Inferior parietal cortex (tissue), 1 donor: ENCODE results near the gene CNOT9.

Source experiments
- DNase-seq: peaks from one replicate; pipeline ENCODE4 v3.0.0-alpha.2; 2016; ENCODE audit errors: extremely low spot score

Gene CNOT9

DNA sequence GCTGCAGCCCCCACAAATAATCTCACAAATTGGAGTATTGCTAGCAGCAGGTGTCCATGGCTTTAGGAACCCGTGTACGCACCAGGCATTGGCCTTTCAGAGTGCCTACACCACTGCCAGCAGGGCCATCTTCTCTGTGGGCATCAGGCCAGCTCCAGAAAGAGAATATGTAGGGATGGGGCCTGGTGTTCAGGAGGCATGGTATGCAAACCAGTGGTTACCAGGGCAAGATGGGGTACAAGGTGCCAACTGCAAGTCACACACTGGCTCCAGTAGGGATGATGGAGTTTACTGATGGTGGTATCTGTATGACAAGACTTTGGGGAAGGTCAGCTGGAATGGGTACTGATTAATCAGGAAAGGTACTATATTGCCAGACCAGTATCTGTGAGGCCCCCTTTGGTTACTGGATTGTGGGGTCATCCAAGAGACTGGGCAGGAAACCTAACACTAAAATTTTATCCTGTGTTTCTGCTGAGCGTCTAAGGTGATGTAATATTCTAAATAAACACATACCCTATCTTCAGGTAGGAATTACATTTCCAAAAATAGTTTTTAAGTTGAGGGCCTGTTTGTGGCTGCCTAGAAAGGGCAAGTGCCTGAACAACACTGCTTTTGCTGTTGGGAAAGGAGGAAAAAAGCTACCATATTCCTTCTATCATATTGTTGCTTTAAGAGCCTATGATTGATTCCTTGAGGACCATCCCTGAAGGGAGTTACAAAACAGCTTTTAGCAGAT lies 9.0 kb downstream of the CNOT9 start:
- no peak for DNase-seq

DNA sequence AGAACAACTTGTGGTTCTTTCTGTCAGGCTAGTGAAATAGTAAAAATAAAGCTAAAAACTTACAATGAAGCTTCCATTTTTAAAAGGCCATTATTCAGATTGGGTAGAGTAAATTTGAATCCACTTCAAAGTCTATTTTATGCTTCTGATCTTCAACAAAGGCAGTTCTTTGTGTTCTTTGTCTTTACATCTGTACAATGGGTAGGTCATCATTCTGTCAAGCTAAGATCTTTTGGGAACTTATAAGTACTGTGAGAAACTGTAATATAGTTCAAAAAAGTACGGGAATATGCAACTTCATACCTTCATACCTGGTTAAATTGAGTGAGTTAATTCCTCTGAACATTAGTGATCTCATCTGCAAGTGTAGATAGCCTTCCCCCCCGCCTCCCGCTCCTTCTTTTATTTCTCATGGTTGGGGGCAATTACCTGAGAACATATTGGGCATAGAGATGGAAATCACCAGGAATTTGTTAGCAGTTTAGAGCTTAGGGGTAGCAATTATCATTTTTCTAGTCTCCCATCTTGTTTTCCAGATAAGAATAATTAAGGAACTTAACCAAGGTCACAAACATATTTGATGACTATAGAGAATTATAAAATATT lies 9.7 kb downstream of the CNOT9 start:
- no peak for DNase-seq

DNA sequence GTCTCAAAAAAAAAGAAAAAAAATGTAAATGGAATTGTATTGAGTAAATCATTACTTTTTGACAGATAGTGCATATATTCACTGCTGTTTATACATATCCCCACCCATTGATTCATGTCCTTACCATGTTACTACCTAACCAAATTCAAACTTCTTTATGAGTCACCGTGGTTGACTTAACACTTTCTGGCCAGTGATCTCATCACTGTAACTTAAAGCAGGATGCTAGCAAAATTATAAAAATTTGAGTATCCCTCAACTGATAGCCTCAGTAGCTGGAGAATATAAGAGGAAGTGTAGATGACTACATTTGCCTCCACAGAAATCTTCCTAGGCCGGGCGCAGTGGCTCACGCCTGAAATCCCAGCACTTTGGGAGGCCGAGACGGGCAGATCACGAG lies 13.4 kb downstream of the CNOT9 start:
- DNase-seq: no peak

DNA sequence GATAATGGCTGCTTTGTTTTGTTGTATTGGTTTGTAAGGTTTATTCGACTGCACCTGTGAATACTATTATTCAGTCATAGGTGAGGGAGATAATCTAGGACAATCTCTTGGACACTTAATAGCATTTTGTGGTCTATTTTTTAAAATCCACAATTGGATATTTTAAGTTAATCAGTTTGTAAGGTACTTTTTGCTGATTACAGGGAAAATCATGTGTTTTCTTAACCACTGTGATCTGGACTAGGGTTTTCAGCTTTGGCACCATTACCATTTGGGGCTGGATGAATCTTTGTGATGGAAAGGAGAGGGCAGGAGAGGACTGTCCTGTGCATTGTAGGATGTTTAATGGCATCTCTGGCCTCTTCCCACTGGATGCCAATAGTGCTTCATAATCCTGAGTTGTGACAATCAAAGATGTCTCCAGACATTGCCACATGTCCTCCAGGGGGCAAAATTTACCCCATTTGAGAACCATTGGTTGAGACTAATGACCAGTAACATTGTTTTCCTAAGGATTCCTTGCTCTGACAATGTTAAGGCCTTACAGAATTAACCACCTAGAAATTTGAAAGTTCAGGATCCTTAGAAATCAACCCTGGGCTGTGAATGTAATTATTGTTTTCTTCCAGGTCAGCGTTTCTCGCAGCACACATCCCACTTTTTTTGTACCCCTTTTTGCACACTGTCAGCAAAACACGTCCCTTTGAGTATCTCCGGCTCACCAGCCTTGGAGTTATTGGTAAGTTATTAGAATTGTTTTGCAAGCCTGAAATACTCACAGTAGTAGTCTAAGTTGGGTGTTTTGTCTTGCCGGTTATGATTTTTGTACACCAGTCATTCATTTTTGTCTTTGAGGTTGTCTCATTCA lies 15.6 kb downstream of the CNOT9 start:
- no peak for DNase-seq

DNA sequence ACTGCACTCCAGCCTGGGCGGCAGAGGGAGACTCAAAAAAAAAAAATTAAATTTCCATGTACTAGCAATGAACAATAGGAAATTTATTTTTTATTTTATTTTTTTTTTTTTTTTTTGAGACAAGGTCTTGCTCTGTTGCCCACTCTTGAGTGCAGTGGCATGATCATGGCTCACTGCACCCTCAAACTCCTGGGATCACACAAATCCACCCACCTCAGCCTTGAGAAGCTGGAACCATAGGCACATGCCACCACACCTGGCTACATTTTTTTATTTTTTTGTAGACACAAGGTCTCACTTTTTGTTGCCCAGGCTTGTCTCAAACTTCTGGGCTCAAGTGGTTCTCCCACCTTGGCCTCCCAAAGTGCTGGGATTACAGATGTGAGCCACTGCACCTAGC lies 16.9 kb downstream of the CNOT9 start:
- no peak for DNase-seq

DNA sequence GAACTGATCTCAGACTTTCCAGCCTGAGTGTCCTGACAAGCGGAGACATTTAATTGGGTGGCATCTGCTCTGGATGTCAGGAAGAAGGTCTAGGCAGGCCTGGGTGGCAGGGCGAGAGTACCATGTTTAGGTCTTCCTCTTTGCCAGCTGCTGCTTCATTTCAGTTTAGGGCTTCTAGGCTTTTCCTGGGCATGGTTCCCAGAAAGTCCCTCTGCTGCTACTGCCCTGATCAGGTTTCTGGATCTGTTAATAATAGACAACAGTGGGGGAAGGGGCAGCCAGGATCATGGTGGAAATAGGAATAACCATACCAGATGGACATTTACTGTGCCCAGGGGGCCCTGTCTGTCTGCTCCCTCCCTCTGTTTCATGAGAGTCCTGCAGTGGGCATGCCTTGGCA lies 36.8 kb downstream of the CNOT9 start:
- no peak for DNase-seq

DNA sequence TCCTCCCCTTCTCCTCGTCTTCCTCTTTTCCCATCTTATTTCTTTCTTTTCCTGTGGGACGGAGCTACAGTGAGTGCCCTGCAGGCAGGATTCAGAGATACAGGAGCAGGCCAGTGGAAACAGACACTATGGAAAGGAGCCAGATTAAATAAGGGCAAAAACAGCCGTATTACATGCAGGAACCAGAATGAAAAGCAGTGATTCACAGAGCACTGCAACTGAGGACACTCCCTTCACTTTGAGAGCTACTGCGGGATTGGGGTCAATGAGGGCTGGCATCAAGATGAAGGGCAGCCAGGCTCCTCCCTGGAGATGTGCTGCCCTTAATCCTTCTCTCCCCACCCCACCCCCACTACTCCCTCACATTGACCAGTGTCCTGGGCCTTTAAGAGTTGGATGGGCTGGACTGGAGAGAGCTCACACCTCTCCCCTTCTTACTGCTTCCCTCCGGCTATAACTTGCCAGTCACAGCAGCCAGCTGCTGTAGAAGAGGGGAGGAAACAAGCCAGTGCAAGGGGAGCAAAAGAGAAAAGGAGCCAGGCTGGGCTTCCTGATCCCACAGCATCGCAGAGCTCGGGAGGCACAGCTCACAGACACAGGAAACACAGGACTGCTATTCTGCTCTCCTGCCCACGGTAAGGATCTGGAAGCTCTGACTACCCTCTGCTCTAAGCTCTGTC lies 38.9 kb downstream of the CNOT9 start, which contains the start of gene PLCD4:
PLCD4 (plus strand) TSS at position 464 of the 680 bp plus-strand sequence. CDS start 7,841 bp downstream, outside the sequence.
- DNase-seq: no peak

DNA sequence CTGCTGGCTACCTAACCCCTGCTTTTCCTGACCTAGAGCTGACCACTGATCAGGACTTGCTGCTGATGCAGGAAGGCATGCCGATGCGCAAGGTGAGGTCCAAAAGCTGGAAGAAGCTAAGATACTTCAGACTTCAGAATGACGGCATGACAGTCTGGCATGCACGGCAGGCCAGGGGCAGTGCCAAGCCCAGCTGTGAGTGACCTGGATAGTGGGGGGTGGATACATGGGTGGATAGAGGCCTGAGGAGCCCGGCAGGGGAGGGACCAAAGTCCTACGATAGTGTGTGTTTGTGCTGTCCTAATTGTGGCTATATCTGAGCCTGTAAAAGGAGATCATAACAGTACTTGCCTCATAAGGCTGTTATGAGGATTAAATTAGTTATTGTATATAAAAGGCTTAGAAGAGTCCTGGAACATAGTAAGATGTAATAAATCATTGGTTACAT lies 47.3 kb downstream of the CNOT9 start:
- no peak for DNase-seq

DNA sequence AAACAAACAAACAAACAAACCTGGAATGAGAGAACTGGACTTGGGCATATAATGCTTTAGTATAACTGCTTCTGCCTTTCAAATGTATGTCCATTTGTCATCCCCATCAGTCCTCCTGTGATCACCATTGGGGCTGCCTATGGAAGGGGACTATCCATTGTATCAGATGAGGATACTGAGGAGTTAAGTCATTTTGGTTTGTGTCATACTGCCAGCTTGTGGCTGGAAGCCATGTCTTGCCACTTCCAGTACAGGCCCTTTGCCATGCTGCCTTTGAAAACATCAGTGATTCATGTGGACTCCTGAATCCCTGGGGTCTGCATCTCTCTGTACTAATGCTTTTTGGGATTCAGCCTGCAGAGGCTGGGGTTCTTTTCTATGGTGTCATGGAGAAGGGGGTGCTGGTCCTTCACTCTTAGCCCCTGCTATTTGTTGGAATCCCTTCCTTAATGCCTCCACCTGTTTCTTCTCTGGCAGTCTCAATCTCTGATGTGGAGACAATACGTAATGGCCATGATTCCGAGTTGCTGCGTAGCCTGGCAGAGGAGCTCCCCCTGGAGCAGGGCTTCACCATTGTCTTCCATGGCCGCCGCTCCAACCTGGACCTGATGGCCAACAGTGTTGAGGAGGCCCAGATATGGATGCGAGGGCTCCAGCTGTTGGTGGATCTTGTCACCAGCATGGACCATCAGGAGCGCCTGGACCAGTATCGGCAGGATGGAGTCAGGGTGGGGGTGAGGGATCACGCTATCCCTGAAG lies 49.6 kb downstream of the CNOT9 start:
- no peak for DNase-seq

DNA sequence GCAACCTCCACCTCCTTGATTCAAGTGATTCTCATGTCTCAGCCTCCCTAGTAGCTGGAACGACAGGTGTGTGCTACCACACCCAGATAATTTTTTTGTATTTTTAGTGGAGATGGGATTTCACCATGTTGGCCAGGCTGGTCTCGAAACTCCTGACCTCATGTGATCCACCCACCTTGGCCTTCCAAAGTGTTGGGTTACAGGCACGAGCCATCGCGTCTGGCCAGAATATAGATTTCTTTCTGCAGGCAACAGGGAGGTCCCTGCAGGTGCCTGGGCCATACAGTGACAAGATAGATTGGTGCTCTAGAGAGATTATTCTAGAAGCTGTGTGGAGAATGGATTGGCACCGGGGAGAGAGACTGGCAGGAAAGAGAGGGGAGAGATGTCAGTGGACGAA lies 52.4 kb downstream of the CNOT9 start:
- DNase-seq: no peak

DNA sequence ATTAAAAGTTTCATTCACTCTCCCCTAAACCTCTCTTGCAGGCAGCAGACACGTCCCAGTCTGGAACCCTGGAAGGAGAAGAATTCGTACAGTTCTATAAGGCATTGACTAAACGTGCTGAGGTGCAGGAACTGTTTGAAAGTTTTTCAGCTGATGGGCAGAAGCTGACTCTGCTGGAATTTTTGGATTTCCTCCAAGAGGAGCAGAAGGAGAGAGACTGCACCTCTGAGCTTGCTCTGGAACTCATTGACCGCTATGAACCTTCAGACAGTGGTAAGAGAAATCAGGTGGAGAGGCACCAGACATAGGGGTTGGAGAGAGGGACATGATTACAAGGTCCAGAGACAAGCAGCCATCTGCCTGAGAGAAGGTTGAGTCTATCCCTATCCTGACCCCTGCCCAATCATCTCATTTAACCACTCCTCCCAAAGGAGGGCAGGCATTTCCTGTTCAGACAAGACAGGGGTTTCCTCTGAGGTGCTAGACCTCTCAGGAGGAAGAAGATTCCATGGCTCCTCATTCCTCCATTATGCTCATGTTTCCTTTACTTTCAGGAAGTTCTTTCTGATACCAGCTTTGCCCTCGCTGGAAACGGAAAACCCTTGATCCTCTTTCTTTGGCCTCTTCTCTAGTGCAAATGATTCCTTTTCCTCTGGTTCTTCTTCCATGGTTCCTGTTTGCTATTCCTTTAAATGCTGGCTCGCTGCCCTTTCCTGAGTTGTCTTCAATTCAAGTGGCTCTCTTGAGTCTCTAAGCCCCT lies 54.1 kb downstream of the CNOT9 start:
- no peak for DNase-seq

DNA sequence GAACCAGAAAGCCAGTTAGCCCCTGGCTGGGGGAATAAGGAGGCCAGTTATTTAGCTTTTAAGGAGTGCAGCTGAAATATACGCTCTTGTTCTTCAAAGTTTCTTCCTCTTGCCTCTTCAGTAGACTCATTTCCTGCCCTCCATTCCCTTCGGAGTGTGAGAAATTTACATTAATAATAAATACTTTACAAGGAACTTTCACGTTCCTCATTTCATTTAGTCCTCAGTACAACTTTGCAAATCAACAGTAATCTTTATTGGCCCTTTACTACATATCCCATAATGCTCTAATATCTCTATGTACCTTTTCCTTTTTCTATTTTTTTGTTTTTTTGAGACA lies 54.7 kb downstream of the CNOT9 start:
- no peak for DNase-seq

DNA sequence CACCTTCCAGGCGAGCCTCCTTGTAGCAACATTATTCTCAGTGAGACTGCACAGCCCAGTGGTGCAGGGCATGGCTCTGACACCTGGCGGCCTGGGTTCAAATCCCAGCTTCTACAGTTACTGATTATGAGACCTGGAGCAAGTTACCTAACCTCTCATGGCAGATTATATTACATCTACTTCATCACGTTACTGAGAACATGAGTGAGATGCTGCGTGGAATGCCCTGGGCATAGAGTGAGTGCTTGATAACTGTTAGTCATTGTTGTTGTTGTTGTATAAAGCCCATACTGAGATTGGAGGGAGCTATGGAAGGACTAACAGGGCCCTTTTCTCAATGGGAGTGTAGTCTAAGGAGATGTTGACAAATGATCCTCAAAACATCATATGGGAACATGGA lies 57.7 kb downstream of the CNOT9 start:
- no peak for DNase-seq

DNA sequence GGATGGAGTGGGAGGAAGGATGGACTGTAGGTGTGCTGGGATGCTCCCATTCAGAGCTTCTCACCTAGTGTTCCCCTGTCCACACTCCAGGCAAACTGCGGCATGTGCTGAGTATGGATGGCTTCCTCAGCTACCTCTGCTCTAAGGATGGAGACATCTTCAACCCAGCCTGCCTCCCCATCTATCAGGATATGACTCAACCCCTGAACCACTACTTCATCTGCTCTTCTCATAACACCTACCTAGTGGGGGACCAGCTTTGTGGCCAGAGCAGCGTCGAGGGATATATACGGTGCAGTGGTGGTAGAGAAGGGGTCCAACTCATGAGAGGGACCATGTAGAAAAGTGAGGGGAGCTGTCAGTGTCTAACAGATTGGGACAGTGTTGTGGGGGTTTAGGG lies 59.3 kb downstream of the CNOT9 start:
- no peak for DNase-seq

DNA sequence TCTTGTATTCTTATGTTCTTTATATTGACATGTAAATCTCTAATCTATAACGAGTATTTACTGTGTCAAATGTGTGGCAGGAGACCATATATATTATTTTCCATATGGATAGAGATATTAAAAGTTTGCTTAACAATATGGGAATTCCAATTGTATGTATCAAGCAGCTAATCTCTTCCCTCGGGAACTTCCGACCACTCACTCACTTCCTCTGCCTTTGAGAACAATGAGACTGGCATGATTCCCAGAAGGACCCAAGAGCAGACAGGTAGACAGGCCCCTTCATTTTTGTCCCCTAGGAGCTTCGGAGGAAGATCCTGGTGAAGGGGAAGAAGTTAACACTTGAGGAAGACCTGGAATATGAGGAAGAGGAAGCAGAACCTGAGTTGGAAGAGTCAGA lies 63.2 kb downstream of the CNOT9 start:
- no peak for DNase-seq

DNA sequence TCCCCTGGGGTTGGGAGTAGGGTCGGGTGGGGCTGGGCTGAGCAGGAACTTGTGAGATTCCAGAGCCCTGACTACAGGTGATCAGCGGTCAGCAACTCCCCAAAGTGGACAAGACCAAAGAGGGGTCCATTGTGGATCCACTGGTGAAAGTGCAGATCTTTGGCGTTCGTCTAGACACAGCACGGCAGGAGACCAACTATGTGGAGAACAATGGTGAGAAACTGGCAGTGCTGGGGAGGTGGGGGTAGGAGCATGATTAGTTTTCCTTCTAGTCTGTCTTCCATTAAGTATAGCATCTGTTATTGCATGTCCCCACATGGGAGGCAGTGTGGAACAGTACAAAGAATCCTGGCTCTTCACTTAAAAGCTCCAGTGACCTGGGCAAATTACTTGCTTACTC lies 67.1 kb downstream of the CNOT9 start:
- no peak for DNase-seq

DNA sequence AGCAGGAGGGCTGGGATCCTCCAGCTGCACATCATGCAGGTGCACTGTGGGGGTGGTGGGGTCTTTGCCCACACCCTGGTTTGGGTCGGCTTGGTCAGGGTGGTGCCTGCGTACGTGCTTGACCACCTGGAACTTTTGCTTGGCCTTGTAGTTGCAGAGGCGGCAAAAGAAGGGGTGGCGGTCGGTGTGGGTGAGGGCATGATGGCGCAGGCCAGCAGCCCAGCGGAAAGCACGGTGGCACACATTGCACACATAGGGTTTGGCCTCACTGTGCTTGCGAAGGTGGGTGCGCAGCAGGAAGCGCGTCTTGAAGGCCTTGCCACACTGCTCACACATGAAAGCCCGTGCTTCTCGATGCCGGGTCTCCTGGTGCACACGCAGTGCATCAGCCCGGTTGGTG lies 69.7 kb downstream of the CNOT9 start:
- no peak for DNase-seq

DNA sequence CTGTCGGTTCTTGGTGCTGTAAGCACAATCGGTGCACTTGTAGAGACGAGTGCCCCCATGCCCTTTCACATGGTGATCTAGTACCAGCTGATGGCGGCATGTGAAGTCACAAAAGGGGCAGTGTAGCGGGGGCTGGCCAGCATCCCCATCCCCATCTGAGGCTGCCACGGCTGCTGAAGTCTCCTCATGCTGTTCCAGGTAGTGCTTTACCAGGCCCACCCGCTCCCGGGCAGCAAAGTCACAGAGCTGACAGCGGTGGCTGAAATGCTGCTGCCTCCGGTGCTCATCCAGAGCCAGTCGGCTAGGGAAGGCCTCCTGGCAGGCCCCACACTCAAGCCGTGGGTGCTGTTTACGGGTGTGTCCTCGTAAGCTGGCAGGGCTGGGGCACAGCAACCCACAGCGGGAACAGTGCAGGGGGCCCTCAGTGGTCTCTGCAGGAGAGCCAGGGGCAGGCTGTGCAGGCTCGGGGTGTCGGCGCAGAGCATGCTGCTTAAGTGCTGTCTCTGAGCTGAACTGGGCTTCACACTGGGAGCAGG lies 73.5 kb downstream of the CNOT9 start:
- DNase-seq: no peak

DNA sequence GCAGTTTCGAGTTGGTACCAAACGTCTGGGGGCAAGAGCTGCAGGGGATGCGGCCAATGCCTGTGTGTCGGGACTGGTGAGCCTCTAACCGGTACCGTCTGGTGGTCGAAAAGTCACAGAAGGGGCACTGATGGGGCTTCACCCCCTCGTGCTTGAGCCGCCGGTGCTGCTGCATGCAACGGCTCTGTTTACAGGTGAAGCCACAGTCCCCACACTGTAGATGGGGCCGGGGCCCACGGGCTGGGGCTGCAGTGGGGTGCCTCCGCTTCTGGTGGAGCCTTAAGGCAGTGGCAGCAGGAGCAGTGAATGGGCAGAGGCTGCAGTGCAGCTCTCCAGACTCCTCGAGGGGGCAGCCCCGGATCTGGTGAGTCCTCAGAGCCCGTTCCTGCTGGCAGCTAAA lies 74.1 kb downstream of the CNOT9 start:
- DNase-seq: no peak

DNA sequence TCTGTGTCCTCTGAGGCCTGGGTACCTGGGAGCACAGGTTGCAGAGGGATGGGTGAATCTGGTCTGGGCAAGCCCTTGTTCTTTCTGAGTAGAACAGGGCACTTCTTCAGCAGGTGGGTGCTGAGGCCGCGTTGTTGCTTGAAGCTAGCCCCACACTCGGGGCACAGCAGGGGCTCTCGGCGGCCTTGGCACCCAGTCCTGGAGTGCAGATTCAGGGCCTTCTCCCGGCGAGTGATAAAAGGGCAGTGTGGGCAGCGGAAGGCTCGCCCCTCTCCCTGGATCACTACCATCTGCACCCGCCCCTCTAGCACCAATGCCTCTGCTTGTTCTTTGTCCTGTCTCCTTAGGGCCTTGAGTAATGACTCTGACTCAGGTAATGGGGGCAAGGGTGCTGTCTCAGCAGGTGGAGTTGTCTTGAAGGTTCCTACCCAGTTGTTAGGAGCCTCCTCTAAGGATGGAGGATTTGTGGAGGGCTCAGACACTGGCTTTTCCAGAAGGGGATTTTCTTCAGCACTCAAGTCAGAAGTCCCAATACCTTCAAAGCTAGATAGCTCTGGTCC lies 75.2 kb downstream of the CNOT9 start:
- no peak for DNase-seq
